GM23338 (cell line): ENCODE results near the gene POFUT2. TPM values are rescaled to one million over a fixed set of nuclear protein-coding genes. Genes with fewer than 3 reads are reported as not detected.

ENCODE experiments used
- ATAC-seq: fragments of 200-7000 bp; cut with Tn5 transposase; 3 replicates; pipeline ENCODE4 v1.9.1; 2020
- DNase-seq: peaks from one replicate; pipeline ENCODE4 v3.0.0-alpha.2; 2015; ENCODE audit warnings: low spot score
- H2AFZ ChIP-seq: fragments of 200-600 bp; sonication (generic); 2 replicates; pipeline ENCODE4 v1.8.0; 2016; ENCODE audit warnings: antibody characterized with exemption, mild to moderate bottlenecking, moderate library complexity
- H3F3A ChIP-seq: fragments of 200-600 bp; sonication (generic); replicated peaks from 2 replicates; pipeline ENCODE4 v1.8.0; 2017; ENCODE audit warnings: antibody characterized with exemption, mixed run types, low read depth
- H3K27ac ChIP-seq: fragments of 200-600 bp; sonication (generic); 2 replicates; pipeline ENCODE4 v1.6.1; 2016; ENCODE audit warnings: low read depth
- H3K27me3 ChIP-seq: fragments of 200-600 bp; sonication (generic); 2 replicates; pipeline ENCODE4 v1.8.0; 2016; ENCODE audit warnings: mild to moderate bottlenecking, mixed run types, moderate library complexity; ENCODE audit not compliant: insufficient read depth
- H3K36me3 ChIP-seq: fragments of 200-600 bp; sonication (generic); 2 replicates; pipeline ENCODE4 v1.8.0; 2016; ENCODE audit warnings: mild to moderate bottlenecking; ENCODE audit not compliant: insufficient read depth
- H3K4me1 ChIP-seq: fragments of 200-600 bp; sonication (generic); 2 replicates; pipeline ENCODE4 v1.8.0; 2016; ENCODE audit warnings: mild to moderate bottlenecking, moderate library complexity; ENCODE audit not compliant: insufficient read depth
- H3K4me2 ChIP-seq: fragments of 200-600 bp; sonication (generic); 2 replicates; pipeline ENCODE4 v1.7.1; 2017; ENCODE audit warnings: mixed run types
- H3K4me3 ChIP-seq: fragments of 200-600 bp; sonication (generic); 2 replicates; pipeline ENCODE4 v1.6.1; 2016; ENCODE audit warnings: mixed run types
- H3K79me2 ChIP-seq: fragments of 200-600 bp; sonication (generic); replicated peaks from 2 replicates; pipeline ENCODE4 v1.8.0; 2017; ENCODE audit warnings: mild to moderate bottlenecking; ENCODE audit not compliant: insufficient read depth
- H3K9me2 ChIP-seq: fragments of 200-600 bp; sonication (generic); 2 replicates; pipeline ENCODE4 v1.8.0; 2017; ENCODE audit not compliant: insufficient read depth
- H4K20me1 ChIP-seq: fragments of 200-600 bp; sonication (generic); replicated peaks from 2 replicates; pipeline ENCODE4 v1.8.0; 2017; ENCODE audit warnings: mild to moderate bottlenecking; ENCODE audit not compliant: insufficient read depth
- H3K27ac Mint-ChIP-seq: 2 replicates; pipeline ENCODE4 v1.8.0; 2020; ENCODE audit warnings: inconsistent platforms, mild to moderate bottlenecking, moderate library complexity, mixed read lengths
- H3K27me3 Mint-ChIP-seq: 3 replicates; pipeline ENCODE4 v1.8.0; 2022; ENCODE audit warnings: low read depth, mild to moderate bottlenecking, moderate library complexity, mixed read lengths, inconsistent platforms; ENCODE audit not compliant: insufficient read depth, poor library complexity
- H3K36me3 Mint-ChIP-seq: 3 replicates; pipeline ENCODE4 v1.8.0; 2021; ENCODE audit warnings: low read depth, mild to moderate bottlenecking, inconsistent platforms, moderate library complexity, mixed read lengths
- H3K4me1 Mint-ChIP-seq: 3 replicates; pipeline ENCODE4 v1.8.0; 2020; ENCODE audit warnings: mild to moderate bottlenecking, inconsistent platforms, mixed read lengths
- H3K4me3 Mint-ChIP-seq: 3 replicates; pipeline ENCODE4 v1.8.0; 2021; ENCODE audit warnings: moderate library complexity, mild to moderate bottlenecking, inconsistent platforms, mixed read lengths
- H3K9me3 Mint-ChIP-seq: 3 replicates; pipeline ENCODE4 v1.8.0; 2020; ENCODE audit warnings: moderate library complexity, mild to moderate bottlenecking, inconsistent platforms, mixed read lengths
- CREB1 ChIP-seq: fragments of 250-450 bp; sonication (Bioruptor Pico); IDR thresholded peaks from 2 replicates; pipeline ENCODE4 v1.5.0; 2020; ENCODE audit warnings: low read depth, mild to moderate bottlenecking, moderate library complexity
- CTCF ChIP-seq, 2 experiments: fragments of 200-600 bp in 1 of 2; sonication (generic) in 1 of 2; conservative IDR thresholded peaks; 2 replicates each; pipeline versions ENCODE4 v1.5.1 to v1.6.1; 2016 to 2017; ENCODE audit warnings: antibody characterized with exemption in 2 of 2, low read depth in 2 of 2, mild to moderate bottlenecking in 2 of 2, moderate library complexity in 1 of 2
- NANOG ChIP-seq: IDR thresholded peaks from 2 replicates; pipeline ENCODE4 v1.6.1; 2016; ENCODE audit warnings: antibody characterized with exemption, borderline replicate concordance
- REST ChIP-seq: IDR thresholded peaks from one replicate; pipeline ENCODE4 v1.6.1; 2018; ENCODE audit warnings: antibody characterized with exemption; ENCODE audit not compliant: unreplicated experiment
- STAT1 ChIP-seq: IDR thresholded peaks from one replicate; pipeline ENCODE4 v1.6.1; 2016; ENCODE audit warnings: antibody characterized with exemption; ENCODE audit not compliant: unreplicated experiment
- ZNF331 ChIP-seq: fragments of 250-450 bp; sonication (Bioruptor Pico); IDR thresholded peaks from 2 replicates; pipeline ENCODE4 v1.5.0; 2020; ENCODE audit warnings: low read depth, mild to moderate bottlenecking, moderate library complexity
- ZNF462 ChIP-seq: fragments of 250-450 bp; sonication (Bioruptor Pico); IDR thresholded peaks from 2 replicates; pipeline ENCODE4 v1.5.0; 2020; ENCODE audit warnings: mild to moderate bottlenecking, moderate library complexity
- polyA plus RNA-seq: library from polyadenylated mRNA; unstranded; fragments of >200 nt; fragmentation: Nextera tagmentation; extraction: Ambion mirVana; gene quantifications from 2 replicates; pipeline ENCODE4 v1.2.1, GENCODE V29; 2016
- total RNA-seq: library from RNA; depleted of rRNA; stranded (reverse); fragments of >200 nt; shearing (Covaris generic); gene quantifications from 2 replicates; pipeline ENCODE4 v1.2.3, GENCODE V29; 2014

Gene POFUT2
- total and polyA plus RNA-seq, 2 experiments from 2014 or later, result 12.1 to 34.5 TPM

- ATAC-seq (no peak), DNase-seq (no peak)
- Histone ChIP-seq H3K27me3 (no peaks in the 10 kb centered on the region), H2AFZ (no peak overlapping the region), H3K9me2 (no peaks in the 10 kb centered on the region), H3K79me2 (no peaks in the 10 kb centered on the region), H3K27ac (no peak overlapping the region), H3K4me1 (no peaks in the 10 kb centered on the region), H3K4me3 (no peak overlapping the region), H4K20me1 (no peaks in the 10 kb centered on the region), H3K4me2 (no peak overlapping the region), H3K36me3 (no peaks in the 10 kb centered on the region), H3F3A (no peaks in the 10 kb centered on the region)
- Mint-ChIP-seq H3K36me3 (no peaks in the 10 kb centered on the region), H3K9me3 (peaks cover 4% of the 10 kb centered on the region; the same call in 1 of the 3 replicates), H3K4me3 (no peak overlapping the region), H3K27me3 (peaks cover 6% of the 10 kb centered on the region), H3K27ac (no peak overlapping the region), H3K4me1 (peaks cover under 1% of the 10 kb centered on the region)
- TF ChIP-seq STAT1 (no peak), ZNF462 (CRISPR knock-in tag) (no peak), CTCF (conservative IDR thresholded peaks at IDR 0.05; ENCODE audit: low read depth in 2 of 2) (no peak), CREB1 (CRISPR knock-in tag) (no peak), REST (no peak), NANOG (no peak), ZNF331 (no peak)
Observed at GRCh38 chr21:45254460-45254930, 33.2 kb downstream of the POFUT2 start.
